ENCODE measurements around the gene MCF2L.

MCF2L gene

DNA sequence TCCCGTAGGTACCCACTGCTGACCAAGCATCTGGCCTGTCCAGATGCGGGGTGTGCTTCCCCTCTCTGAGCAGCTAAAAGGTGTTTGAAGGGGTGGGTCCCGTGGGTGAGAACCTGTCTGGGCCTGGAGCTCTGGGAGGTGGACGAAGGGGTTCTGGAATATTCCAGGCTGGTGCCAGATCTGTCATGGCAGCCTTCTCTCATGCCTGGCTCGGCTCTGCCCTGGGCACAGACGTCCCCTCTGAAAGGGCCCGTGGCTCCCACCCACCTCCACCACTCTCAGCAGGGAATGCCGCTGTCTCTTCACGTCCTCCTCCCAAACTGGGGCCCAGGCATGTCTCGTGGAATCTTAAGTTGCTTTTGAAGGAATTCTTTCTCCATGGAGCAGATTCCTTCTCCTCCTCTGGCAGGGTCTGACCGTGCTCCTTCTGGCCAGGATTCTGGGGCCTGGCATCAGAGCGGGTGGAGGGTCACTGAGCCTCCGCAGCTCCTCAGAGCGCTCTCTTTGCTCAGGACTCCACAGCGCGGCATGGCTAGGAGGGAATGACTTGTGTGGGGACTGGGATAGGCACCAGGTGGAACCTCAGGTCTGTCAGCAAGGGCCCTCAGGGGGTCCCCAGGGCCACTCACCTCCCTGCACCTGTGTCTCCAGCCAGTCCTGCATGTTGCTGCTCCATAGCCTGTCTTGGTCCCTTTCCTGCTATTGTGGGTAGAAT is 5.9 kb upstream of the MCF2L start:
- DNase-seq (ENCODE audit: low read depth in 1 of 2, low spot score in 1 of 2), result no peak

- no peak for DNase-seq (ENCODE audit: low read depth in 1 of 2, low spot score in 1 of 2)
Measured at GRCh38 chr13:112963641-112964040, 5.4 kb upstream of the MCF2L start.

GRCh38 chr13:112964971-112965492 is 4.0 kb upstream of the MCF2L start:
- no peak for DNase-seq (ENCODE audit: low read depth in 1 of 2, low spot score in 1 of 2)

DNA sequence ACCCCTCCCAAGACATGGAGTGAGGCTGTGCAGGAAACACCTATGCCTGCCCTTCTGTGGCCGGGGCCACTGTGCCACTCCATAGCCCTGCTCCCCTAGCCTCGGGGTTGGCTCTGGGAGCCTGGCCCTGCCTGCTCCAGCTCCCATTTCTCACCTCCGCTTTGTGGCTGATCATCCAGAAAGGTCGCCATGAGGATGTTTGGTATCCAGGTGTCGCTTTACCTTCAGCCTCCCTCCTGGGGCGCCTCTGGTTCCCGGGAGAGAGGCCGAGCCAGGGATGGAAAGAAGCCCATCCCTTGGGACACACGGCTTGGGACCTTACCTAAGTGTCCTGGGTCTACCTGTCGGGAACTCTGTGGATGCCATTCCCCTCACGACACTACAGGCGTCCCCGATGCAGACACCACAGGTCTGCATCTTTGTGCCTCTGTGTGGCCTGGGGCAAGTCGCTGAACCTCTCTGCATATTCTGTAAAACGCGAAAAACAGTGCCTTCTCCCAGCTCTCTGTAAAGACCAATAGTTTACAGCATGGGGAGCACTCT is 3.4 kb upstream of the MCF2L start:
- no peak for DNase-seq (ENCODE audit: low read depth in 1 of 2, low spot score in 1 of 2)

GRCh38 chr13:112966776-112967175 is 2.2 kb upstream of the MCF2L start:
- no peak for DNase-seq (ENCODE audit: low read depth in 1 of 2, low spot score in 1 of 2)

DNA sequence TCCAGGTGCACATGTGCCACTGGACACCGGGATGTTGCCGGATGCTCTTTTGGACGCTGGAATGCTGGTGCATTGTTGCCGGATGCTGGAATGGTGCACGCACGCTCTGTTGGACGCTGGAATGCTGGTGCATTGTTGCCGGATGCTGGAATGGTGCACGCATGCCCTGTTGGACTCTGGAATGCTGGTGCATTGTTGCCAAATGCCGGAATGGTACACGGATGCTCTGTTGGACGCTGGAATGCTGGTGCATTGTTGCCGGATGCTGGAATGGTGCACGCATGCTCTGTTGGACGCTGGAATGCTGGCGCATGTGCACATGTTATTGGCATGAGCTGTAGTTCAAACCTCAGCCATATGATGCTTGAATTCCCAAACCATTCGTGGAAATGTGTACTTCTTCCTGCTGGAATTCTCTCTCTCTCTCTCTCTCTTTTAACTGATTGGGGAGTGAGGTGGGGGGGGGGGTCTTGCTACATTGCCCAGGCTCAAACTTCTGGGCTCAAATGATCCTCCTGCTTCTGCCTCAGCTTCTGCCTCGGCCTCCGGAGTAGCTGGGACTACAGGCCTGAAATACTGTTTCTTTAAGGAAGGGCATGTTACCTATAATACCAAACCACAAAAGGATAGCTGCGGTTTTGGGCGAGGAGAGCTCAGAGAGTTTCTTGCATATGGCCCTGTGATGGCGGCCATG is 1.2 kb upstream of the MCF2L start:
- DNase-seq (ENCODE audit: low read depth in 1 of 2, low spot score in 1 of 2), result no peak

DNA sequence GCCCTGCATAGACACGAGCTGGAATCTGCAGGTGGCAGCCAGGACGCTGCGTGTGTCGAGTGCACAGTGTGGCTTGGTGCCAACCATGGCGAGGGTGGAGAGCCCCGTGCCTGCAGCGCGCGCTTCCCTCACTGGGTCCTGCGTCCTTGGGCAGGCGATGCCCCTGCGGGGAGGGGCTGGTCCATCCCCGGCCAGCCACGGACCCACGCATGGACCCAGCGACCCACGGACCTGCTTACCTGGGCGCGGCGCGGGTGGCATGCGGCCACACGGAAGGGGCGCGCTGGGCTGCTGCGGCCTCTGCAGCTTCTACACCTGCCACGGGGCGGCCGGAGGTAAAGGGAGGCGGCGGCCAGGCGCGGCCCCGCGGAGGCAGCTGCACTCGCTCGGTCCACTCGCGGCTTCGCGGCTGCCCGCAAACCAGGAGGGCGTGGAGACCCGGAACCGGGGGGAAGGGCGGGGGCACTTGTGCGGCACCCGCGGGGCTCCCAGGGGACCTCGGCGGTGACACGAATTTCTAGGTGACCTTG is 569 bp upstream of the MCF2L start:
- DNase-seq (ENCODE audit: low read depth in 1 of 2, low spot score in 1 of 2), result peak; percentile 18 to 30

- no peak for DNase-seq (ENCODE audit: low read depth in 1 of 2, low spot score in 1 of 2)
Measured at GRCh38 chr13:112969692-112970338, 801 bp downstream of the MCF2L start.

GRCh38 chr13:112970552-112971287 is 1.7 kb downstream of the MCF2L start:
- no peak for DNase-seq (ENCODE audit: low read depth in 1 of 2, low spot score in 1 of 2)

DNA sequence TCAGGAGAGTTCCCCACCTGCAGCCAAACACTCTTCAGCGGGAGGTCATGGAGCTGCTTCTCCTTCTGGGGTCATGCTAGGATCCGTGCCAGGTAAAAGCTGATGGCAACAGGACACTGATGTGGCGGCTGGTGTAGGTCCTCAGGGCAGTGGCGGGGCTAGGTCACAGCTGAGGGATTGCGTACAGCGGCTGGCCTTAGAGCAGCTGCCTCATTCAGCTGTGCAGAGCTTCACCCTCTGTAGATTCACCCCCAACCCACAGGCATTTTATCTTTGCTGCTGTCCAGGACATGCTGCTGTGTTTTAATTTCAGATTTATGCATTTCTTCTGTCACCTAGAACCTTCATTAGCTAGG is 2.3 kb downstream of the MCF2L start:
- DNase-seq (ENCODE audit: low read depth in 1 of 2, low spot score in 1 of 2), result no peak

DNA sequence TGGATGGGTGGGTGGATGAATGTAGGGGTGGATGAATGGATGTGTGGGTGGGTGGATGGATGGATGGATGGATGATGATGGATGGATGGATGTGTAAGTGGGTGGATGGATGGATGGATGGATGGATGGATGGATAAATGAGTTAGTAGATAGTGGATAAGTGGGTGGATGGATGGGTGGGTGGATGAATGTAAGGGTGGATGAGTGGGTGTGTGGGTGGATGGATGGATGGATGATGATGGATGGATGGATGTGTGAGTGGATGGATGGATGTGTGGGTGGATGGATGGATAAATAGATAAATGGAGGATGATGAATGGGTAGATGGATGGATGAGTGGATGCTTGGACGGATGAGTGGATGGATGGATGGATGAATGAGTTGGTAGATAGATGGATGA is 3.2 kb downstream of the MCF2L start:
- DNase-seq (ENCODE audit: low read depth in 1 of 2, low spot score in 1 of 2), result no peak

- DNase-seq (ENCODE audit: low read depth in 1 of 2, low spot score in 1 of 2), result no peak
Measured at GRCh38 chr13:112972867-112973576, 4.0 kb downstream of the MCF2L start.

DNA sequence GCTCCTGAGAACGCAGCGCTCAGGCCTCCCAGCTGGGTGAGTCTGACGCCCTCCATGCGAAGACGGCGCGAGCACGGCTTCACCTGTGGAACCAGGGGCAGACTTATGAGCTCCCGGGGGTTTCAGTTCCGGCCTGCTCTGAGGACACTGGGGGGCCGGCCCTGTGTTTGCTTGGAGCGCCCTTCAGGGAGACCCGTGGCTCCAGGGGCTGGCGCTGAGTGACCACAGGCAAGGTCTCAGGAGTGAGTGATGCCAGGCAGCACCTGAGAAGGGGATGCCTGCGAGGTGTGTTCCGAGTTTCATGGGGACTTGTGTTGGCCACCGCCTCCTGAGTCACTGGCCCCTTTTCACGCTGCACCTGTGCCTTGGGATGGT is 4.5 kb downstream of the MCF2L start:
- no peak for DNase-seq (ENCODE audit: low read depth in 1 of 2, low spot score in 1 of 2)

- DNase-seq (ENCODE audit: low read depth in 1 of 2, low spot score in 1 of 2), result no peak
Measured at GRCh38 chr13:112974125-112974524, 5.1 kb downstream of the MCF2L start.

GRCh38 chr13:112974671-112975070 is 5.7 kb downstream of the MCF2L start:
- no peak for DNase-seq (ENCODE audit: low read depth in 1 of 2, low spot score in 1 of 2)

- no peak for DNase-seq (ENCODE audit: low read depth in 1 of 2, low spot score in 1 of 2)
Measured at GRCh38 chr13:112975401-112975939, 6.5 kb downstream of the MCF2L start.

DNA sequence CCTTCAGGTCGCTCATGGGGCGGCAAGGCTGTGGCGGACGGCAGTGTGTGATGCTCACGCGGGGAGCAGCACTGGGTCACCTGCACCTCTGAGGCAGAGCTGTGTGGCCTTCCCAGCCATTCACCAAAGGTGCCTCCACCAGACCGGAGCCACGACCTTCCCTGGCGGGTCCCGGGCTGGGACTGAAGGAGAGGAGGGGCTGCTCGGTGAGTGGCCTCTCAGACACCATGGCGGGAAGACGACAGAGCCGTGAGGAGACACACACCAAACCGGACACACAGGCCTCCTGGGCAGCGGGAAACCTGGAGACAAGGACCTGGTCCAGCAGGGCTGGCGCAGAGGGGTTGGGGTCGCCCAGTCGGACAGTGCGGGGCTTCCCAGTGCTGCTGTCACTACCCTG is 7.5 kb downstream of the MCF2L start:
- no peak for DNase-seq (ENCODE audit: low read depth in 1 of 2, low spot score in 1 of 2)

DNA sequence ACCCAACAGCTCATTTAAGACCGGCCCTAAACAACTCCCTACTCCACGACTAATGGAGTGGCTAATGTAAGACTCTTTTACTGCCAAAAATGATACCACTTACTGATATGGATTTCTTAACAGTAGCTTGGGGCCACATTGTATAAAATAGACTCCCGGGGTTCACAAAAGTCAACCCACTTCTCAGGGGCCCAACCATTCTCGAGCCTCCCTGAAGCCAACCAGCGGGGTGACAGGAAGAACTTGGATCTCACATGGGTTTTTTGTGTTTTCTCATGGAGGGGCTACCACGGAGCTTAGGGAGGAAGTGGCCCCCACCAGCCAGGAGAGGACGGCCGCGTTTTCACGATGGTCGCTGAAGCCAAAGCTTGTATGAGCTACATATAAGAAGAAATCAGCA is 8.1 kb downstream of the MCF2L start:
- no peak for DNase-seq (ENCODE audit: low read depth in 1 of 2, low spot score in 1 of 2)

DNA sequence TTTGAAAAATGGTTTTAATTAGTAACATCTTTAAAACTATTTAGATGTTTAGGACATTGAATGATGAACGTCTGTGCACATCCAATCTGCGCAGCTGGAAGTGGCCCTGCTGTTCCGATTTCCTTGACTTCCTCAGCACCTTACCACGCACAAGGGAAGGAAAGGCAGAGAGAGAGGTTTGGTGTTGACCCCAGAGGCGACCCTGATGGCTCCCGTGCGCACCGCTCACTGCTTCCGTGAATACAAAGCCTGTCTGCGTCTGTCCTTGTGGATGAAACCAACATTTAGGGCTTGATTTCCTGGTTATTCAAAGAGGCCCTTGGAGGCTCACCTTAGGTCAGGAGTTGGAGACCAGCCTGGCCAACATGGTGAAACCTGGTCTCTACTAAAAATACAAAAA is 8.5 kb downstream of the MCF2L start:
- no peak for DNase-seq (ENCODE audit: low read depth in 1 of 2, low spot score in 1 of 2)
